Transverse colon (tissue), 4 donors: Measurements from ENCODE around the gene DNAH8. TPM values are rescaled to one million over a fixed set of nuclear protein-coding genes. Genes with fewer than 3 reads are reported as not detected.

Source experiments
- DNase-seq: peaks from one replicate; pipeline ENCODE4 v3.0.0-alpha.2; 2019
- H3K27ac ChIP-seq, 4 donors: fragments of 200-600 bp; sonication (generic); 2 replicates each; pipeline ENCODE4 v1.5.1; 2016 to 2018; ENCODE audit warnings: inconsistent platforms in 4 of 4
- H3K27me3 ChIP-seq: fragments of 200-600 bp; sonication (generic); 2 replicates; pipeline ENCODE4 v1.5.1; 2017; ENCODE audit warnings: inconsistent platforms
- H3K36me3 ChIP-seq, 4 donors: fragments of 200-600 bp; sonication (generic); 2 replicates each; pipeline ENCODE4 v1.5.1; 2017 to 2019; ENCODE audit warnings: inconsistent platforms in 4 of 4
- H3K4me1 ChIP-seq, 4 donors: fragments of 200-600 bp; sonication (generic); 2 replicates each; pipeline ENCODE4 v1.5.1; 2017 to 2020; ENCODE audit warnings: inconsistent platforms in 4 of 4
- H3K4me3 ChIP-seq, 4 donors: fragments of 200-600 bp; sonication (generic); 1 replicate in 1 of 4; 2 replicates in 3 of 4; pipeline versions ENCODE4 v1.5.1 to v1.6.1; 2017 to 2019; ENCODE audit warnings: inconsistent platforms in 4 of 4
- H3K9me3 ChIP-seq, 2 donors: fragments of 200-600 bp; sonication (generic); 2 replicates each; pipeline ENCODE4 v1.5.1; 2017 to 2019; ENCODE audit warnings: inconsistent platforms in 2 of 2
- CTCF ChIP-seq, 5 experiments: fragments of 200-600 bp in 3 of 5; fragments of 450-650 bp in 2 of 5; sonication (generic) in 3 of 5; IDR thresholded peaks; 1 replicate in 2 of 5; 2 replicates in 3 of 5; pipeline ENCODE4 v1.5.1; 2016 to 2017; ENCODE audit warnings: antibody characterized with exemption in 5 of 5, inconsistent platforms in 3 of 5, mild to moderate bottlenecking in 2 of 5, moderate library complexity in 1 of 5
- EP300 ChIP-seq: sonication (generic); formaldehyde crosslinking; IDR thresholded peaks from one replicate; pipeline ENCODE4 v1.6.1; 2017; ENCODE audit warnings: antibody characterized with exemption, low read depth
- POLR2A ChIP-seq: fragments of 450-650 bp; IDR thresholded peaks from one replicate; pipeline ENCODE4 v1.6.1; 2016; ENCODE audit warnings: antibody characterized with exemption, mild to moderate bottlenecking, moderate library complexity
- POLR2AphosphoS5 ChIP-seq, 3 donors: sonication (generic); formaldehyde crosslinking; IDR thresholded peaks; one replicate each; pipeline ENCODE4 v1.6.1; 2016; ENCODE audit warnings: antibody characterized with exemption in 3 of 3
- WGBS, 2 donors: methylation state at CpG; one replicate each; pipeline ENCODE4 v1.1.5; 2018; ENCODE audit warnings: low coverage in 1 of 2; 5-methylcytosine and 5-hydroxymethylcytosine counted together
- in situ Hi-C, 4 donors: fragments of 200-750 bp; cut with MboI; loops; one replicate each; pipeline versions ENCODE4 v1.15.0 to v1.15.1; 2017; ENCODE audit warnings: low sequenced_read_pairs in 3 of 4, low pct_ligation_motif_present in 1 of 4, low pct_unique_long_range_greater_than_20kb in 1 of 4
- intact Hi-C: fragments of 100-400 bp; cut with DNase I; formaldehyde crosslinking; loops from one replicate; pipeline ENCODE4 v1.15.1; 2023; ENCODE audit warnings: low total_unique reads
- total RNA-seq, 4 donors: library from RNA; depleted of rRNA; stranded (reverse); fragments of >200 nt; gene quantifications; one replicate each; pipeline ENCODE4 v1.1.0, GENCODE V29; 2016

Gene DNAH8
- total RNA-seq, 4 donors from 2014 or later, result 0.16 TPM; not detected in 3

DNA sequence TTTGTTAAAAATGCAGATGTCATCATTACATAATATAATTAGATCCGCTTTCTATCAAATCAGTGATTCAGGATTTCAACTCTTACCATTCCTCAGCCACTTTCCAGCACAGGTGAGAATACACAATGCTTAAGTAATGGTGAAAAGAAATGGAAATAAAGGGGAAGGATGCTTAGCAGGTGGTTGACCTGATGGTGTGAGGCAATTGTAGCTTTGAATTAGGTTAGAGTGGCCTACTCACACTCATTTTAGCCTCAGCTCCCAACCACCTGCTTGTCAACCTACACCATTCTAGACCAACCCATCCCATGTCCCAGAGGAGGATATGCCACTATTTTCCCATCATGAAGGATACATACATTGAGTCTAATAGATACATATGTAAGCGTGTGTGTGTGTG lies 138.1 kb downstream of the DNAH8 start:
- no peaks in the 10 kb centered on the region for H3K36me3 ChIP-seq
- no peaks in the 10 kb centered on the region for H3K27me3 ChIP-seq
- intact Hi-C loops (no loop called here), in situ Hi-C loops (loop anchor here in 3 of 4 donors (25.0 kb wide), 2 partner anchors 309 to 459 kb away; partner anchors contain the start of genes KCNK16 (in 2 of the 3) and KCNK17 (in 2 of the 3))
- TF ChIP-seq CTCF (IDR thresholded peaks at IDR 0.05) (no peak), POLR2AphosphoS5 (IDR thresholded peaks at IDR 0.05) (no peak), EP300 (no peak), POLR2A (no peak)
- 94 to 95% methylated on average over 2 of the region's 2 CpGs for WGBS, 2 donors
- no peaks in the 10 kb centered on the region for H3K9me3 ChIP-seq
- H3K4me1 ChIP-seq, result no peaks in the 10 kb centered on the region
- DNase-seq, result no peak
- no peak overlapping the region for H3K4me3 ChIP-seq
- no peak overlapping the region for H3K27ac ChIP-seq

GRCh38 chr6:38856492-38856891 lies 141.4 kb downstream of the DNAH8 start:
- 65 to 67% methylated on average over 1 to 2 of the region's 2 CpGs for WGBS, 2 donors
- Histone ChIP-seq H3K4me1 (no peaks in the 10 kb centered on the region), H3K4me3 (no peak overlapping the region), H3K27ac (no peak overlapping the region), H3K9me3 (no peaks in the 10 kb centered on the region), H3K27me3 (peaks cover 7% of the 10 kb centered on the region), H3K36me3 (no peaks in the 10 kb centered on the region)
- in situ Hi-C loops (loop anchor here in 3 of 4 donors (25.0 kb wide), 2 partner anchors 306 to 456 kb away; partner anchors contain the start of genes KCNK16 (in 2 of the 3) and KCNK17 (in 2 of the 3)), intact Hi-C loops (no loop called here)
- TF ChIP-seq EP300 (no peak), POLR2A (no peak), CTCF (IDR thresholded peaks at IDR 0.05) (no peak), POLR2AphosphoS5 (IDR thresholded peaks at IDR 0.05) (no peak)
- DNase-seq, result no peak

GRCh38 chr6:38857815-38858214 lies 142.7 kb downstream of the DNAH8 start:
- Histone ChIP-seq H3K27ac (no peak overlapping the region), H3K9me3 (no peaks in the 10 kb centered on the region), H3K4me1 (no peaks in the 10 kb centered on the region), H3K4me3 (no peak overlapping the region), H3K36me3 (no peaks in the 10 kb centered on the region), H3K27me3 (peaks cover 7% of the 10 kb centered on the region)
- no peak for TF ChIP-seq EP300
- TF ChIP-seq POLR2AphosphoS5 (IDR thresholded peaks at IDR 0.05), result no peak
- no peak for TF ChIP-seq CTCF (IDR thresholded peaks at IDR 0.05)
- TF ChIP-seq POLR2A, result no peak
- no peak for DNase-seq
- in situ Hi-C loops (loop anchor here in 3 of 4 donors (25.0 kb wide), 2 partner anchors 304 to 454 kb away; partner anchors contain the start of genes KCNK16 (in 2 of the 3) and KCNK17 (in 2 of the 3)), intact Hi-C loops (no loop called here)
- WGBS, 2 donors, result 89 to 90% methylated on average over 5 of the region's 5 CpGs

GRCh38 chr6:38860041-38860440 lies 144.9 kb downstream of the DNAH8 start:
- H3K27me3 ChIP-seq, result peaks cover 7% of the 10 kb centered on the region
- DNase-seq, result no peak
- intact Hi-C loops (no loop called here), in situ Hi-C loops (loop anchor here in 3 of 4 donors (25.0 kb wide), 2 partner anchors 302 to 452 kb away; partner anchors contain the start of genes KCNK16 (in 2 of the 3) and KCNK17 (in 2 of the 3))
- no peak overlapping the region for H3K4me3 ChIP-seq
- H3K27ac ChIP-seq, result no peak overlapping the region
- WGBS, 2 donors, result 14 to 70% methylated on average over 1 to 2 of the region's 2 CpGs
- H3K4me1 ChIP-seq, result no peaks in the 10 kb centered on the region
- no peaks in the 10 kb centered on the region for H3K36me3 ChIP-seq
- TF ChIP-seq CTCF (IDR thresholded peaks at IDR 0.05) (no peak), POLR2AphosphoS5 (IDR thresholded peaks at IDR 0.05) (no peak), EP300 (no peak), POLR2A (no peak)
- no peaks in the 10 kb centered on the region for H3K9me3 ChIP-seq
